Measurements from ENCODE around the gene CUBN. TPM values are rescaled to one million over a fixed set of nuclear protein-coding genes. Genes with fewer than 3 reads are reported as not detected.
A peak's percentile ranks its signal among the peaks of the same experiment; 100 is the strongest.

Gene CUBN
- polyA plus RNA-seq (ENCODE audit: insufficient read length in 4 of 4), result 100 to 1,000 TPM; 100 to 272 (median 187) TPM

DNA sequence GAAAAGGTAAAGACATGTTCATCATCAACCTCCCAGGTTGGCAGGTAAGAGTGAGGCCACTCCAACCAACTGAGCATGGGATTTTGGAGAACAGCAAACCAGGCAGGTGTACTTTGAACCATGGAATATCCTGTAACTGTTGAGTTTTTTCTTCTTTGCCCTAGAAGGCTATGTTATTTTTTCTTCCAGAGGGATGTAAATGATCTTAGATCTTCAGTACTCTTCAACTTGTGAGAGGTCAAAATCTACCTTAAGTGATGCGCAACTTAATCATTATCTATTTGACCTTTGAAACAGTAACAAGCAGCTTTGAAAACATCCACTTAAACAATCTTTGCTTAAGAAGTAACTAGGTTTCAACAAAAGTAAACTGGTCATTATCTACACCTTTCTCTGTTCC lies at the start of gene CUBN:
TSS of gene CUBN (minus strand) at position 71 of the 400 bp plus-strand sequence. CDS start at position 25, 46 bp downstream.
- no peak for DNase-seq (ENCODE audit: low read depth in 4 of 4, low spot score in 2 of 4)

DNA sequence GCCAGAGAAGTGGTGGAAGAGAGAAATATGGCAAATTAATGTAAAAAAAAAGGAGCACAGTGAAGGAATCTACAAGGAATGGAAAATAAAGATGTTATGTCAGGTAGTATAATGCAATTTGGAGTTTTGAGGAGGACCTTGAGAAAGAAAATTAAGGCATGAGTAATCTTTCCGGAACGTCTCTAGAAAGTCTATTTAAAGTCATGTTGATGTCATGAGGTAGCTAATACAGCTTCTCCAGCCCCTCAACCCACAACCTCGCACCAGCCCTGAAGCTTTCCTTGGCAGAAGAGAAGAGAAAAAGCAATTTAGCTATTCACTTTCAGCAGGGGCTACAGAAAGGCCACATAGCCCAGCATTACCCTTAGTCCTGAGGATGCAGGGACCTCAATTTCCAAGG lies 49.4 kb upstream of the CUBN start:
- DNase-seq (ENCODE audit: low read depth in 4 of 4, low spot score in 2 of 4), result no peak

DNA sequence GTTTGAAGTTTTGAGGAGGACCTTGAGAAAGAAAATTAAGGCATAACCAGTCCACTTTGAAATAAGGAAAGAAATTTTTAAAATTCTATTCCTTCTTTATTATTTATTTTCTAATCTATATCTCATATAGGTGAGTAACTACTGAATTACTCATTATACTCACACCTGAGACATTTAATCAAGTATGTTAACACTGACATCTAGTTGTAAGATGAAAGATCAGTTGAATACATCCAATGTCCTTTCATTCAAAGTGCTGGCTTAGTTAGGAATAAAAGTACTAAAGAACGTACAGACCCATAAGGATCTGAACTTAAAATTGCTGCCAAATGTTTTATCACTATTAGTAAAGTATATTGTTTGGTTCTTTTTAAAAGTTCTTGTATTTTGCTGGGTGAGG lies 48.4 kb upstream of the CUBN start:
- no peak for DNase-seq (ENCODE audit: low read depth in 4 of 4, low spot score in 2 of 4)

DNA sequence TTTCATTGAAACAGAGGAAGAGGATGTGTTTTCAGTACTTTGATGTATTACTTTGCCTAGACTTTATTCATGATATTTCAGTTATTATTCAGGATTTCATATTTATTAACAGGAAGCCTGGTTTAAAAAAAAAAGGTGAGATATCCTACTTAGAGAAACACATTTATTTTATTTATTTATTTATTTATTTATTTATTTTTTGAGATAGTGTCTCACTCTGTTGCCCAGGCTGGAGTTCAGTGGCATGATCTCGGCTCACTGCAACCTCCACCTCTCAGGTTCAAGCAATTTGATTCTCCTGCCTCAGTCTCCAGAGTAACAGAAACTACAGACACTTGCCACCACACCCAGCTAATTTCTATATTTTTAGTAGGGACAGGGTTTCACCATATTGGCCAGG lies 47.4 kb upstream of the CUBN start:
- DNase-seq (ENCODE audit: low read depth in 4 of 4, low spot score in 2 of 4), result no peak

DNA sequence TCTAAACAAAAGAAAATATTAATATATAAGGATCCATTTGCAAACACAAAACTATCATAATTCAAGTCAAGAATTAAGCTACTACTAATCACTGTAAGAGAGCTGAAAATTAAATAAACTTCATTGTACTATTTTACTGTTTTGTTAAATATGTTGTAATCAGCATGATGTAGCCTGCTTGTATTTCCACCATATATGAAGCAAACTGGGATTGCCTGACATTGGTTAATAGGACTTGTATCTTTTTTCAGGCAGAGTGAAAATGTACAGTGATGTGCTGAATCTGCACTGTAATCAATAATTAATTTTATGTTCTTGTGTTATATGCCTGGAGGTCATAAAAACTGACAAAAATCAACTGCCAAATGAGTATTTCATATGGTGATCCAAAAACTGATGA lies 46.5 kb upstream of the CUBN start:
- DNase-seq (ENCODE audit: low read depth in 4 of 4, low spot score in 2 of 4), result no peak

DNA sequence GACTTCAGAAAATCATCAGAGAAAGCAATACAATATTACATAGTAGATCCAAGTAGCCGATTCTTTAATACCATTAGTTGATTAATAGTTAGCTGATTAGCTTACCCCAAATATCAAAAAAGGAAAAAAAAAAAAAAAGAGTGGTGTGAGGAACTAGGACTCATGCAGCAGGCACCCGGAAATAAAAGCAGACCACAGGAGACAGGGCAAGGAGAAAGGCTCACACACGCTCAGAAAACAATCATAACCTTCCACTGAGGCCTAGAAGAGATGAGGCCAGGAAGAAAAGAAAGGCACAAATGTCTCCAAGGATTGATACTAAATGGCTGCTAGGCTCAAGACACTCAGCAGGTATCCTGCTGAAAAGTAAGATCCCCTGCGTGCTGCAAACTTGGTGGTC lies 45.9 kb upstream of the CUBN start:
- no peak for DNase-seq (ENCODE audit: low read depth in 4 of 4, low spot score in 2 of 4)

DNA sequence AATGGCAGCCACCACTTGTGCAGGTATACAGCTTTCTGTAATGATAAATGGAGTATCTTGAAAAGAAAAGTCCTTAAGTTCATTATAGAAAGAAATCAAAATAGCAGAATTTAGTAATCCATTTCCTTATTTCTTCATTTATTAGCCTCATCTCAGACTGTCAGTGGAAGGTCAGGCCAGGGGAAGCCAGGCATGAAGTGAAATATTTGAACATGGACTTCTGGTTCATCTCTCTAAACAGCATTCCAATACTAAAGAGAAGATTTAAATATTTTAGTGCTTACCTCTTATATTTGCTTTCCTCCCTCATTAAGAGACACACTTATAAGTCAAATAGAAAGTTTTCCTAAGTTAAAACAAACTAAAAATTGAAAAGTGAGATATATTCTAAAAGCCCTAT lies 45.0 kb upstream of the CUBN start:
- no peak for DNase-seq (ENCODE audit: low read depth in 4 of 4, low spot score in 2 of 4)

DNA sequence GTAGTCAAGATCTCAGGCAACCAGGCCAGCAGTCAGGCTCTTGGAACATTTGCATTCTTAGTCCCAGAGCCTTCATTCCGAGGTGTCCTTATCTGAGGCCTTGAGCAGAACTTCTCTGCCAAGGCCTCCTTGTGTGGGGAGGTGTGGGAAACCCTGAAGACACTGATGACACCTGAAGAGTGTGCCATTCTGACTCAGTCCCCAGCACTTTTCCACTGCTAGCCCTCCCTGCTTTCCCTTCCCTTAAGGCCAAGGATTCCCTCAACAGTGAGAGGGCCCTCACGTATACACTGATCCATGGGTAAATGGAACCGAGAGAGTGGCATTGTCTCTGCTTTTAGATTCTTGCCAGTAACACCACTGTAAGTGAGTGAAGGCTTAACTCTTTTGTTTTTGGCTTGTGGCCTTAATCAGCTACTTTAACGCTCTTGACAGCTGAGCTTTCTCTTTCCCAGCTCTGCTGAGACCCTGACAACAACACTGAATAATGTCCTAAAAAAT lies 41.6 kb upstream of the CUBN start:
- DNase-seq (ENCODE audit: low read depth in 4 of 4, low spot score in 2 of 4), result no peak

DNA sequence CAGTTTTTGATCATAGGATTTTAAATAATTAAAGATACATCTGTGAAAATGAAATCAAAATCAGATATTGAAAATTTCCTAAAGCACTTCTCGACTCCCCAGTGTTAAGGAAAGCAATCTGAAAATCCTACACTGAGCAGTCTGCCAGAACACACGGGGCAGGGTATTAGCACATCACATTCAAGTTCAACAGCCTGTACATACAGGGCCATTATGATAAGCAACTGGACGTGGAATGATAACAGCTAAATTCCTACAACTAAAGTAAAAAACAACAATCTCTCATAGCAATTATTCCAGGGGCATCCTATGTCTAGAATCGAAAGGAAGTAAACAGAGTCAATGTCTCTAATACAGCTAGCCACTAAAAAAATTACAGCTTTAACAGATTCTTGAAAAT lies 40.2 kb upstream of the CUBN start:
- DNase-seq (ENCODE audit: low read depth in 4 of 4, low spot score in 2 of 4), result no peak

DNA sequence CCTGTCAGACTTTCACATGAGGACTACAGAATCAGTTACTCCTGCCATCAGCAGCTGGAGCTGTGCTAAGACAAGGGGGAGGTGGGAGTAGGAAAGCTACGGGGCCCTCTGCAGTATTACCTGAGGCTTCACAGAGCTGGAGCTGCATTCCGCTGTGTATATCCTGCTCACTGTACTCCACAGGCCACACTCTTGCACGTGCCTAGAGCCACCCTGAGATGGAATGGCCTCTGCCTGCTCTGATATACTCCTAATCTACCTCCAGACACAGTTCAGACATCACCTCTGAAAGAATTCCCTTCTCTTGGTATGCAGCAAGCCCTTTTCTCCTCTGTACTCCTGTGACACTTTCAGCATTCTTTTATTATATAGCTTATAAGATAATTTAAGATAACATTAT lies 37.1 kb upstream of the CUBN start:
- DNase-seq (ENCODE audit: low read depth in 4 of 4, low spot score in 2 of 4), result no peak

DNA sequence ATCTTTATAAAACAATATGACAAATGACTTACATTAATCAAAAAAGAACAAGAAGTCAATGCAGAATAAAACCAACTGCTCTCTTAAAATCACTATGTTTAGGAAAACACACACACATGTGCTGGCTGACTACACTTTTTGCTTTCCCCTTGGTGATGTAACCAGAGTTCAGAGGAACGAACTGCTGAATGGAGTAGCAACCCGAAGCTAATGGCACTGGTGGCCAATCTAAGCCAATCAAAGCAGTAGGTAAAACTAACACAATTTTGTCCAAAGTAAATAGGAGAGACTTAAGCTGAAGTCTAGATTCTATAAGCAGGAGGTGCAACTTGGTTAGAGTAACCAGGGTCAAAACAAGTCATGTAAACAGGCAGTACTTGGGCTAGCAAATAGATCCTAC lies 33.2 kb upstream of the CUBN start:
- DNase-seq (ENCODE audit: low read depth in 4 of 4, low spot score in 2 of 4), result no peak

DNA sequence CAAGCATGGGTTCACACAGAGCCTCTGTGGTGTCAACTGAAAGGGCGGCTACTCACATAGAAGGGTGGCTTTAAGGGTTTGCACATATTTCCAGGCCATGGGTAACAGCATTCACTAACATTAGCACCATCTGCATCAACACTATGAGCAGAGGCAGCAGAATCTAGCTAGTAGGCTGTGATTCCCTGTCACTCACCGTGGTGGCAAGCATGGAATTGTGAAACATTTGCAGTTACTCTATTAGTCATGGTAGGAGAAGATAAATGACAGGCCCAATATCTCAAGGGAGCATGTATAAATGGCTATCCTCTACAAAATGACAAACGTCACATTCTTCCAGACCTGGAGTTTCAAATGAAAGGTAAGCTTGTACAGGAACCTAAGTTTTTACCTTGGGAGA lies 32.2 kb upstream of the CUBN start:
- no peak for DNase-seq (ENCODE audit: low read depth in 4 of 4, low spot score in 2 of 4)

DNA sequence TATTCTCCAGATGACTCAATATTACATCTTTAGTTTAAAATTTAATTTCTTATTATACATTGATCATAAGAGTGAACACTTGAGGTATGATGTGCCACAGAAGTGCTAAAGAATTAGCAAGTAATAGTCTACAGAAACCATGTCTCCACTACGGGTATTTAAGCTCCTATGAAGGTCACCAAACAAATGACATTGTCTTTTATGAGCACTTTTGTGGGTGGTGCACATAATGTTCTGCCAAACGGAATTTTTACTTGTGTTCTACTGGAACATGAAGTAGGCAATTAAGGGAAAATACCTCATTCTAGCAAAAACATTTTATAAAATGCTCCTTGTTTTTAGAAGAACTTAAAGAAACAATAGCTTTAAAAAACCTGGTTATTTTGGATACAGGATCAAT lies 27.4 kb upstream of the CUBN start:
- DNase-seq (ENCODE audit: low read depth in 4 of 4, low spot score in 2 of 4), result no peak

DNA sequence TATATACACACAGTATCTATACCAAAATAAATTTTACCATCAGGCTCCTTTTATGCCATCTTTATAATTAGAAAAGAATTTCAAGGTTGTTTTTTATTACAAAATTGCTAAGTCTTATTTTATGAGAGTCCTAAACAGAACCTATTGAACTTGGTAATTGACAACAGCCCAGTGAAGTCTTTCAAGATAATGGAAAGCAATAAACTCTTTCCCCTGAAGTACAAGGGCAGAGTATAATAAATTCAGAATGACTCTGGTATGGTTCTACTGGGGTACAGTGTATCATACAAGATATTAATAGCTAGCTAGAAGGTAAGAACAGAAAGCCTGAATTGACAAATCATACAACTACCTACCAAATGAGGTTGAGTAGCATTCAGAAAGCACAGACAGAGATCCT lies 26.2 kb upstream of the CUBN start:
- no peak for DNase-seq (ENCODE audit: low read depth in 4 of 4, low spot score in 2 of 4)

DNA sequence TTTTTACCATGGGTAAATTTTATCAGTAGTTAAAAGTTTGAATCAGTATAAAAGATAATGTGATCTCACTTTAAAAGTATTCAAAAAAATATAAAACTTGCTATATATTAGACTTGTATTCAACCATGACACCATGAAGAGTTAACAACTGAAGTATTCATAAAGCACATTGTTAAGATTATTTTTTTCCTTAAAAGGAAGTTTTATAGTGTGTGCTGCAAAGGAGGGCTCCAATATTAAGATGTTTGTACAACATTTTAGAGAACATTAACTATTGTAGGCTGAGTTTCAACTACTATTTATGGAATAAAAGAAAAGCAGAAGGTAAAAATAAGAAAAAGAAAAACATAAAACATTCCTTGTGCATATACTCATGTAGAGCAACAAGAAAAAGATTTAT lies 24.5 kb upstream of the CUBN start:
- DNase-seq (ENCODE audit: low read depth in 4 of 4, low spot score in 2 of 4), result no peak

DNA sequence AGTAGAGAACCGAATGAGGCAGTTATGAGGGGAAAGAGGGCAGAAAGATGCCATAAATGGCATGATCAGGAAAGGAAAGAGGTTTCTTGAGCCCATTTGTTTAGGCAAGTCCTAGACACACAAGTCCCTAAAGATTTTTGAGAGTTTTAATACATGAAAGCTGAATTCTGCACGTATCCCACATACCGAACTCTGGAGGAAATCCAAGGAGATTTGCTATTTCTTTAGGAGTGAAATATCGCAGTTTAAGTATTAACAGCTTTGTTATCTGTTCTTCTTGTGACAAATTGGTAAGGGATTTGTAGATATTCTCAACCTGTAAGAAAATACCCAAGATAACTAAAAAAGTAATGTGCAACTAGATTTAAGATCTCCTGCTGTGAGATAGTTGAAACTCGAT lies 23.7 kb upstream of the CUBN start:
- no peak for DNase-seq (ENCODE audit: low read depth in 4 of 4, low spot score in 2 of 4)

DNA sequence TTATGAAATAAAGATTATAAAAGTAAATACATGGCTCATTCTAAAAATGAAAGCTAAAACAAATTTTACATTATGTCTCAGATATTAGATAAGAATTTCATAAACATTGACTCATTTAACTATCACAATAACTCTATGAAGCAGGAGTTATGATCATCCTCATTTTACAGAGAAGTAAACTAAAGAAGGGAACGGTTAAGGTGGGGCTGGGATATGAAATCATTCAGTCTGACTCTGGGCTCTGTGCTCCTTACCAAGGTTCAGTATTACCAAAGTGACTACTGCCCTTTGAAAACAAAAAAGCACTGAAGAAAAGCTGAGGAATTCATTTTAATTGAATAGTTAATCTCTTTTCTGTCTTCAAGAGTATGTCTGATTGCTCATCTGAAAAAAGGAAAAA lies 22.1 kb upstream of the CUBN start:
- DNase-seq (ENCODE audit: low read depth in 4 of 4, low spot score in 2 of 4), result no peak

DNA sequence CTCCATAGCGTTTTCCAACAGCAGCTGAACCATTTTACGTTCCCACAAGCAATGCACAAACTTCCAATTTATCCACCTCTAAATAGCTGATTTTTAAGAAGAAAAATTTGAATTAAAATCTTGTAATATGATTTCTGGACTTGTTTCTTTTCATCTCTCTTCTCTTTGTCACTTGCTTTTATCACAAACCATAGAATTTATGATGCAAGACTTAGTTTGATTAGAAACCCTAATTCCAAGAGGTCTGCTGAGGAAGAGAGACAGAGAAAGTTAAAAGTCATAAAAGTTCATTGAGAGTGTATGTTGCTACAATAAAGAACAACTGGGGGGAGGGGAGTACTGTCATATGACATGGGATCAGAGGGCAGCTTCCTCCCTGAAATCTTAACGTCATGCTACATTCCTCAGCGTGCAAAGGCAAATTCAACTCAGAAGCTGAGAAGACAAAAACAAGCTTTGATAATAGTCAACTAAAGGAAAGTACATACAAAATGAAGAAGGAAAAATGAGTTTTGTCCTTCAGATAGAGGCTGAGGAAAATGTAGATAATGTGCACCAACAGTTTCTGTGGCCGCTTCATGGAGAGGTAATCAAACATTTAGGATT lies 18.4 kb upstream of the CUBN start:
- peak; percentile 37 to 70 (median 59) for DNase-seq (ENCODE audit: low read depth in 4 of 4, low spot score in 2 of 4)

DNA sequence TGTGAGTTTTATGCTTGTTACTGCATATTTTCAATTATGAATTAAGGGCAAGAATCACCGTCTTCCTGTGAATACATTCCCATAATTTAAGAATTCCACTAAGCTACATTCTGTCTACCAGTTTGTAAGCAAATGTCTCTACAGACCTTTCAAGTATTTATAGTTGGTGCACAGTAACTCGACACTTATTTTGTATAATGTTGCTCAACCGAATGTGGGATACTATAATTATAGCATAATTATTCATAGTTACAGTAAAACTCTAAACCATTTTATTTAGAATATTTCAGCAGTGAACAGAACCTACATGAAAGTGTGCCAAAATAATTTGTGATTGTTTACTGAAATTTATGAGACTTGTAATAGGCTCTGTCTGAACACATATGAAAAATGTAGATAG lies 17.3 kb upstream of the CUBN start:
- DNase-seq (ENCODE audit: low read depth in 4 of 4, low spot score in 2 of 4), result no peak

DNA sequence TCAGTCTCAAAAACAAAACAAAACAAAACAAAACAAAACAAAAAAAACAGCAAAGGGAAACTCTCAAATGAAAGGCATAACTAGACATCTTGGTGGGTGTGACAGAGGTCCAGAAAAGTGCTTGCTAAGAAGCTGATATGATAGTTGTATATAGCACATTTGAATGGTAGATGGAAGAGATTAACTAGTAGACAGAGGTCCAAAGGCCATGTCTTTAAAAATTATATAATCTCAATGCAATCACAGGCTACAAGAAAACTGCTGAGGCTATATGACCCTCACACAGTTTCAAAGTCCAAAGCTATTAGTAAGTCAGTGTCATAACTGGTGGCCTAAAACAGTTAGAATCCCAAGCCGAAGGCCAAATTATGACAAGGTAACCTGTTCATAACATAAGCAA lies 15.6 kb upstream of the CUBN start:
- no peak for DNase-seq (ENCODE audit: low read depth in 4 of 4, low spot score in 2 of 4)

DNA sequence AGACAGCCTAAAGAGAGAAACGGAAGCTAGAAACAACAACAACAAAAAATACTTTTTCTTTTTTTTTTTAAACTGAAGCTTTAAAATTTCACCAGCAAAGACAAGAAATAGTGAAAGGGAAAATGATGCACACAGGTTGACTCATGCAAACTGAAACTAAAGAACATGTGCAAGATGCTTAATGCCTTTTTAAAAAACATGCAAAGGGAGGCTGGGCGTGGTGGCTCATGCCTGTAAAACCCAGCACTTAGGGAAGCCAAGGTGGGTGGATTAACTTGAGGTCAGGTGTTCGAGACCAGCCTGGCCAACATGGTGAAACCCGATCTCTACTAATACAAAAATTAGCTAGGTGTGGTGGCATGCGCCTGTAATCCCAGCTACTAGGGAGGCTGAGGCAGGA lies 15.1 kb upstream of the CUBN start:
- no peak for DNase-seq (ENCODE audit: low read depth in 4 of 4, low spot score in 2 of 4)

DNA sequence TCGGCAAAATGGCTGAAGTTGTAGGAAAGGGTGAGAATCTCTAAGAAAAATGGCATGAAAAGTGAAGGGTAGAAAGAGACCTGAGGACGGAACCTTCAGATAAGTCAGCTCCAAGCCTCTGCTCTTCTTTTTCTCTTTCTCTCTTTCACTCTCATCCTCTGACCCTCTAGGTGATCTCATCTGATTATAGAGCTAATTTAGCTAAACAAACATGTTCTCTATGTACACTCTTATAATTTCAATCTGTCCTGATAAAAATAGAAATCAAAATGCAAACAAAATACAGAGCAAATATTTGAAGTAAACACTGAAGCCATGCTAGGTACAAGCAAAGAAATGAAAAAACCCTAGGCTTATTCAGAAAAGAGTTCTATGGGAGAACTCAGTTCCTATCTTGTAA lies 14.4 kb upstream of the CUBN start:
- no peak for DNase-seq (ENCODE audit: low read depth in 4 of 4, low spot score in 2 of 4)

DNA sequence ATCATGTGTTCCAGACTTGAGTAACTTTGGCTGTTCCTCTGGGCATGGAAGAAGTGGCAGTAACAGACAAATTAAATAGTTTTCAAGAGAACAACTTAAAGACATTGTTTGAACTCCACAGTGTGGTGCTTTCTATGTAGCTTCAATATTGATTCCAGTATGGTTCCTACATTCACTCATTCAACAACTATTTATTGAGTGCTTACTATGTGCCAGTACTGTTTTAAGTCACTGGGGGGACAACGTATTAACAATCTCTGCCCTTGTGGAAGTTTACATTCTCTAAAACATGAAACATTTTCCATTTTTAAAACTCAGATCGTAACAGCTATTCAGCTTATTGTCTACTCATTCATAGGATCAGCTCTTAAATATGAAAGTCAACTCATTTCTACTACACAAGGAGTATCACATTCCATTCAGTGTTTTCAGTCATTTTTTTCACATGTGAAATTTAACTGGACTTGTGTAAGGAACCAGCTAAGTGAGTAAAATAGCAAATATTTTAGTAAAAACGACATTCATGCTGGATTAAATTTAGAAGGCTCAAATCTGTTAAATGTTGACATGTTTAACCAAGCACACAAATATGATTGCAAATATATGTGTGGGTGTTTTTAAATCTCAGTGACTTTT lies 13.6 kb upstream of the CUBN start:
- no peak for DNase-seq (ENCODE audit: low read depth in 4 of 4, low spot score in 2 of 4)

Measured in left renal cortex interstitium (tissue), 4 donors.